HG03432 (cell line): ENCODE results near the gene AVPR1B.
A peak's percentile ranks its signal among the peaks of the same experiment; 100 is the strongest.
"Not testable (repeated sequence)": the region's sequence is repeated elsewhere in the genome, so short reads cannot be mapped to it uniquely, and the experiment has no call there.

Experiments used
- ATAC-seq: cut with Tn5 transposase; IDR thresholded peaks from one replicate; pipeline ENCODE4 v1.9.1; 2021; ENCODE audit warnings: mild to moderate bottlenecking, moderate library complexity; ENCODE audit not compliant: unreplicated experiment

AVPR1B gene

GRCh38 chr1:206082831-206083695 is 34.1 kb downstream of the AVPR1B start:
- ATAC-seq, result no peak

DNA sequence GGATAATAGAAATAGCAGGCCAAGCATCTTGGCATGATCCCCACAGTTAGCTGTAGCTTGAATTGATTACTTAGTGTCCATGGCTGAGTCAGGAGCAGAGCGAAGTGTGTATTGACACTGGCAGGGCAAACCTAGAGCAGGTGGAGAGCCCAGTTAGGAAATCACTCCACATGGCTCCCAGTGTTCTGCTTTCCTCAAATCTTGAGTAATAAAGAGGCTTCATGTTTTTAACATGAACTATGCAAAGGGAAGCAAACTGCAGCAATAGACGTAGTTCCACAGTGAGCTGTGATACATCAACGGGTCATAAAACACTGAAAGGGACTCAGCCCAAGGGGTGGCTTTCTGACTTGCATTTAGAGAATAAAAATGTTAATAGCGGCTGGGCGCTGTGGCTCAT is 35.3 kb downstream of the AVPR1B start:
- no peak for ATAC-seq

DNA sequence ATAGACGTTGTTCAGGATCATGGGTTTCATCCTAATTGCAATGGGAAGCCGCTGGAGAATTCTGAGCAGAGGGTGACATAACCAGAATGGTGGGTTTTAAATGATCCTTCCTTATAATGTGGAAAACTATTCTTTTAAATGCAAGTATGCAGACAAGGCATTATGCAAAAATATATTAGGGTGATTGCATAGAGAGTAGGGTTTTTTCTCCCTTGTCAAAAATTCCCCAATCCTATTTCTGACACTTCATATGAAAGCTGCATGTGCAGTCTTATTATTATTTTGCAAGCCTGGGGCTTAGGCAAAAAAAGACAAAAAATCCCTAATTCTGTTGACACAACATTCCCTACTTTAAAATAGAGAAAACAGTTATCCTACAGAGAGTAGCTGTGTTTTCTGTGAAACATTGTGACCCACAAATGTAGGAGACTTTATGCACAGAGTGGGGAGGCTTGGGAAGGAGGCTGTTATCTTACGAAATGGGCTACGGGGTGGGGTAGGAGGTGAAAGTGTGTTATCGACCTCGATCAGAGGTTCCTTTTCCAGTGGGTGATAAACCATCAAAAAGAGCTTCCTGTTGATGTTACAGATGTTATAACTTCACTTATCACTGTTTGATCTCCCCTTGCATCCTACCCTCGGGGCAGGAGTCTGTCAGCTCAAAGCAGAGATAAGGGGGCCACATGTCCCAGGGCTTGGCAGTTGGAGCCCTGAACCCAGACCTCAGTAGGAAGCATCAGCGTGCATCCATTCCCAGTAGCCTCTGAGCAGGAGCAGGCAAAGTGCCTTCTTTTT is 37.0 kb downstream of the AVPR1B start:
- no peak for ATAC-seq

DNA sequence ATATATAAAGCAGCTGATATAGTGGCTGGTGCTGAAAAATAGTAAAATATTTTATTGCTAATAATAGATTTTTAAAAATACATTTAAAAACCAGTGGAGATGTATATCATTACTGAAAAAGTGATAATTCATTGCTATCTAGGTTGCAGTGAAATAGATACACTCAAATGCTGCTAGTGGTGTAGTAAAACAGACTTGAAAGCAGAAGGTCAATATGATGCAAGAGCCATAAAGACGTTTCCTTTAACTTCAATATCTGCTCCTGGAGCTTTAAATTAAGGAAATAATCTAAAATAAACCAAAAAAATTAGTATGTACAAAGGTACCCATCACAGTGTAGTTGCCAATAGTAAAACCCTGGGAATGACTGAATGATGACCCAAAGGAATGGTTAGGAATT is 38.1 kb downstream of the AVPR1B start:
- ATAC-seq, result no peak

- ATAC-seq, result no peak
Measured at GRCh38 chr1:206075786-206076755, 41.1 kb downstream of the AVPR1B start.

- ATAC-seq, result no peak
Measured at GRCh38 chr1:206074839-206075238, 42.3 kb downstream of the AVPR1B start.

GRCh38 chr1:206070627-206071304 is 46.4 kb downstream of the AVPR1B start:
- no peak for ATAC-seq

GRCh38 chr1:206068314-206068713 is 48.9 kb downstream of the AVPR1B start:
- ATAC-seq, result no peak

DNA sequence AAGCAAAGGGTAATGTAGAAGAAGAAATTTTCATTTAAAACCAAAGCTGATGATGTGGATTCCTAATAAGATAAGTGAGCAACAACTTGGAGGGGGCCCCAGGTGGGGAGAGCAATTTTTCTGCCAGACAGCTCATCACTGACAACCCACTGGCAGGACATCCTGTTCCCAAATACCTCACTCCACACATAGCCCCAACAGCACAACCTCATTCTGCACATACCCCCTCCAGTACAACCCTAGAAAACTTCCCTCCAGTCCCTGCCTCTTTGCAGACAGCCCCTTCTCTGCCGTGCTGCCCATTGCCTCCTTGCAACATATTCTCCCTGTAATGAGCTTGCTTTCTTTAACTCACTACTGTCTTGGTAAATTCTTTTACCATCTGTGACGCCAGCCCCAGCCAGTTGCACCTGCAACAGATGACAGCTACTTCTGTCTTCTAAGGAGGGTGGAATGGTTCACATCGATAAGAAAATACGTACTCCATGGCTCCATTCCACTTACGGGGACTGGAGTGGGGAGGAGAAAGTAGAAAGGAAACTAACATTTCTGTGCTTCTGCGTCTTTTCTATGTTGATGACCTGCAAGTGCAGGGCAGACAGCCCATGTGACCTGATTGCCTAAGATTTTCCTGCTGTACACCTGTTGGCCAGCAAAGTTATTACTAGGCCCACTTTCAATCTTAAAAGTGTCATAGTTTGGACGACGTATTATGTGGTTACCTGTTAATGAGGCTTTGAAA is 49.5 kb downstream of the AVPR1B start:
- no peak for ATAC-seq

- ATAC-seq, result peak; percentile 91
Measured at GRCh38 chr1:206066479-206067171, 50.6 kb downstream of the AVPR1B start.

GRCh38 chr1:206065547-206066145 is 51.5 kb downstream of the AVPR1B start:
- no peak for ATAC-seq

GRCh38 chr1:206064501-206064900 is 52.7 kb downstream of the AVPR1B start:
- not testable (repeated sequence) for ATAC-seq

- not testable (repeated sequence) for ATAC-seq
Measured at GRCh38 chr1:206064001-206064400, 53.2 kb downstream of the AVPR1B start.

DNA sequence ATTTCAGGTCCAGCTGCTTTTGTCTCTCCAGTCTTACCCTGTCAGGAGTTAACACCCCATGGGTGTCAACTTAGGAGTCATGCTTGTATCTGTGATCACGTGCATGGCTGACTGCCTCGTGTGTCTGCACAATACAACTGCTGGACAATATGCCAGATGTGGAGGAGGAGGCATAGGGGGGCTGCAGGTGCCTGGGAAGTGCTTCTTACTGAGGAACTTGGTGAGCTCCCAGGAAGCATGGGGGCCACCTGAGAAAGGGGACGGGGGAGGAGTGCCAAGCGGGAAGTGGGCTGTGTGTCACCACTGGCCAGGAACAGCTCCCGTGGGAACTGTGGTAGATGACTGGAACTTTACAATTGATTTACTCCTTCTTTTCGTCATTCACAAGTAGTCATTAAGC is 54.7 kb downstream of the AVPR1B start:
- ATAC-seq, result no peak

- no peak for ATAC-seq
Measured at GRCh38 chr1:206060844-206061243, 56.3 kb downstream of the AVPR1B start.
